Activated CD8-positive, alpha-beta memory T cell treated with anti-CD3 and anti-CD28 coated beads, Interleukin-2, amount 10 ng/mL, durations not matched to agents 7 days and 5 days (primary cell): Measurements from ENCODE around the gene ADRA1B. TPM values are rescaled to one million over a fixed set of nuclear protein-coding genes. Genes with fewer than 3 reads are reported as not detected.

Experiments
- ATAC-seq: fragments of 150-1000 bp; cut with Tn5 transposase; one replicate; pipeline ENCODE4 v1.10.0; 2021; ENCODE audit warnings: moderate library complexity
- CTCF ChIA-PET: fragments of 350-600 bp; sonication (Branson Sonifier 250); formaldehyde crosslinking; loops from one replicate; lab custom pipeline; 2021; ENCODE audit warnings: antibody characterized with exemption; lab: Charles Lee
- DNase-seq: peaks from one replicate; pipeline ENCODE4 v3.0.0-alpha.2; 2020
- H3K27ac Mint-ChIP-seq: one replicate; pipeline ENCODE4 v1.8.0; 2021; ENCODE audit warnings: mild to moderate bottlenecking, mixed read lengths
- H3K27me3 Mint-ChIP-seq: one replicate; pipeline ENCODE4 v1.8.0; 2021; ENCODE audit warnings: mixed read lengths
- H3K36me3 Mint-ChIP-seq: one replicate; pipeline ENCODE4 v1.8.0; 2021; ENCODE audit warnings: mild to moderate bottlenecking, mixed read lengths
- H3K4me1 Mint-ChIP-seq: one replicate; pipeline ENCODE4 v1.8.0; 2021; ENCODE audit warnings: mixed read lengths
- H3K4me3 Mint-ChIP-seq: one replicate; pipeline ENCODE4 v1.8.0; 2021; ENCODE audit warnings: mild to moderate bottlenecking, moderate library complexity, mixed read lengths
- H3K9me3 Mint-ChIP-seq: one replicate; pipeline ENCODE4 v1.8.0; 2022; ENCODE audit warnings: low read depth, mixed read lengths
- total RNA-seq, 2 experiments: library from RNA; stranded (reverse); gene quantifications; one replicate each; pipeline ENCODE4 v1.2.3, GENCODE V29; 2021

Gene ADRA1B
- total RNA-seq, result under 1 TPM in 1 of 2 experiments, not detected in 1; 0.49 TPM

- no peaks in the 10 kb centered on the region for H3K36me3 Mint-ChIP-seq
- ATAC-seq (peak; percentile 81), DNase-seq (no peak)
- no peaks in the 10 kb centered on the region for H3K9me3 Mint-ChIP-seq
- H3K27me3 Mint-ChIP-seq, result peaks cover 62% of the 10 kb centered on the region
- CTCF ChIA-PET, result no interaction called here
- H3K4me3 Mint-ChIP-seq, result no peak within 1 kb of the TSS
- no peaks in the 10 kb centered on the region for H3K4me1 Mint-ChIP-seq
- no peak within 1 kb of the TSS for H3K27ac Mint-ChIP-seq
Measured at GRCh38 chr5:159915904-159916840, at the start of gene ADRA1B. ADRA1B (plus strand) TSS chr5:159916482; CDS start chr5:159916906, 424 bp downstream.

GRCh38 chr5:159873680-159874079, 42.6 kb upstream of the ADRA1B start:
- Mint-ChIP-seq H3K9me3 (no peaks in the 10 kb centered on the region), H3K27ac (no peak overlapping the region), H3K4me1 (no peaks in the 10 kb centered on the region), H3K36me3 (no peaks in the 10 kb centered on the region), H3K4me3 (no peak overlapping the region), H3K27me3 (peaks cover 5% of the 10 kb centered on the region)
- ATAC-seq (no peak), DNase-seq (no peak)
- CTCF ChIA-PET, result no interaction called here

DNA sequence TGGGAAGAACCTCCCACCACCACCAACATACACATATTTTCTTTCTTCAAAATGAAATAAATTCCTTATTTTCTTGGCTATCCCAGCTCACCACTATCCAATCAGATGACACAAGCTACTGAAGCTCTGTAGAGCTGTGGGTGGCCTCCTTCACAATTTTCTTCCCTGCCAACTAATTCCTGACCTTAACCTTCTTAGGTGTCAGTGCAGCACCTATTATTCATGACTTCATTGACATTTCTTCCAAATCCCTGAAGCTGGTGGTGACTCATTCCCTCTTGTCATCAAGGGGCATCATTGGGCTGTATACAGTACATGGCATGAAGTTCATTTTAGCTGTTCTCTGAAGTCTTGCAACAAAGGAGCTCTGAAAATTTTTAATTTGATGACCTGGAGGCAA, 42.0 kb upstream of the ADRA1B start:
- Mint-ChIP-seq H3K27me3 (peaks cover 5% of the 10 kb centered on the region), H3K4me3 (no peak overlapping the region), H3K4me1 (no peaks in the 10 kb centered on the region), H3K27ac (no peak overlapping the region), H3K9me3 (no peaks in the 10 kb centered on the region), H3K36me3 (no peaks in the 10 kb centered on the region)
- DNase-seq (no peak), ATAC-seq (no peak)
- CTCF ChIA-PET, result no interaction called here

DNA sequence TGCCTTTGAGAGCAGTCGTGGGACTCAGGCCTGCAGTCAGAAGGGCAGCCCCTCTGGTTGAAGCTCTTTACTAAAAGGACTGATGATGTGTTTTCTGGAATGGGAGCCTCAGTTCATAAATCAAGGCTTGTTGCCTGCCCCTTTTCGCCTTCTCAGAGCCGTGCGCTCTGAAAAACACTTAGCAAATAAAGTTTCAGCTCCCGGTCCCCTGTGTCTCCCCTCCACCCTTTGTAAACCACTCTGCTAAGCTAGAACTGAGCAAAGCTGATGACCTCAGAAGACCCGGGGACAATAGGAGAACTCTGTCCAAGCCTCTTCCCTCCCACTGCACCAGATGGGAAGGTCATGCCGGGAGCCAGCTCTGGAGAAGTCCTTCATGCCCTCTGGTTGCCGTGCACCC, 39.3 kb upstream of the ADRA1B start:
- no peak for ATAC-seq
- CTCF ChIA-PET, result no interaction called here
- DNase-seq, result no peak
- Mint-ChIP-seq H3K9me3 (no peaks in the 10 kb centered on the region), H3K27me3 (peaks cover 2% of the 10 kb centered on the region), H3K36me3 (no peaks in the 10 kb centered on the region), H3K27ac (no peak overlapping the region), H3K4me1 (no peaks in the 10 kb centered on the region), H3K4me3 (no peak overlapping the region)

GRCh38 chr5:159877894-159878448, 38.3 kb upstream of the ADRA1B start:
- no peak for ATAC-seq
- Mint-ChIP-seq H3K9me3 (no peaks in the 10 kb centered on the region), H3K4me1 (no peaks in the 10 kb centered on the region), H3K27ac (no peak overlapping the region), H3K36me3 (no peaks in the 10 kb centered on the region), H3K27me3 (peaks cover 2% of the 10 kb centered on the region), H3K4me3 (no peak overlapping the region)
- CTCF ChIA-PET, result no interaction called here
- no peak for DNase-seq

DNA sequence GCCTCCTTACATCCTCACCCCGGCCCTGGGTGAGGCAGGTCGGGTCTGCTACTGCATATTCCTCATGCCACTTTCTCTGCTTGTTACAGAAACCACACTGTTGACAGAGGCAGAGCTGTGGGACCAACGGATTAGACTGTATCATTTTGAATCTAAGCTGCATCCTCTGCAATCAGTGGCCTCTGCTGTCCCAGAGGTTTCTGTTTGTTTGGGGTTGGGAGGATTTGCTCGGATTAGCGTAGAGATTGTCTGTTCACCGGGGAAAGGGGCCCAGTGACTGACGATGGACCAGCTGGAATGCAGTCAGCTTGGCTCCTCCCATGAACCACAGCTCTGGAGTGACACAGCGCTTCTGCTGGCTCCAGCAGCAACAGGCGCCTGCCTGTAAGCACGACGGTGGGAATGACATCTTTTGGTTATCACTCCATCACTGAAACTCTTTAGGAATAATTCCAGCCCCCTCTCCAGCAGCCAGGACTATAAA, 37.3 kb upstream of the ADRA1B start:
- DNase-seq, result no peak
- Mint-ChIP-seq H3K27ac (no peak overlapping the region), H3K4me1 (no peaks in the 10 kb centered on the region), H3K4me3 (no peak overlapping the region), H3K36me3 (no peaks in the 10 kb centered on the region), H3K9me3 (no peaks in the 10 kb centered on the region), H3K27me3 (peaks cover 5% of the 10 kb centered on the region)
- ATAC-seq, result no peak
- CTCF ChIA-PET, result no interaction called here

- Mint-ChIP-seq H3K9me3 (no peaks in the 10 kb centered on the region), H3K4me1 (no peaks in the 10 kb centered on the region), H3K4me3 (no peak overlapping the region), H3K27me3 (peaks cover 5% of the 10 kb centered on the region), H3K36me3 (no peaks in the 10 kb centered on the region), H3K27ac (no peak overlapping the region)
- ATAC-seq (no peak), DNase-seq (no peak)
- CTCF ChIA-PET, result no interaction called here
Measured at GRCh38 chr5:159880676-159881075, 35.6 kb upstream of the ADRA1B start.

GRCh38 chr5:159881967-159882366, 34.3 kb upstream of the ADRA1B start:
- no peak overlapping the region for H3K27ac Mint-ChIP-seq
- H3K4me3 Mint-ChIP-seq, result no peak overlapping the region
- ATAC-seq, result no peak
- no peaks in the 10 kb centered on the region for H3K9me3 Mint-ChIP-seq
- CTCF ChIA-PET, result no interaction called here
- no peak for DNase-seq
- H3K27me3 Mint-ChIP-seq, result peaks cover 5% of the 10 kb centered on the region
- H3K36me3 Mint-ChIP-seq, result no peaks in the 10 kb centered on the region
- H3K4me1 Mint-ChIP-seq, result no peaks in the 10 kb centered on the region

GRCh38 chr5:159883522-159883950, 32.7 kb upstream of the ADRA1B start:
- Mint-ChIP-seq H3K9me3 (no peaks in the 10 kb centered on the region), H3K36me3 (no peaks in the 10 kb centered on the region), H3K4me1 (no peaks in the 10 kb centered on the region), H3K4me3 (no peak overlapping the region), H3K27ac (no peak overlapping the region), H3K27me3 (peaks cover 5% of the 10 kb centered on the region)
- ATAC-seq (no peak), DNase-seq (no peak)
- CTCF ChIA-PET, result no interaction called here

GRCh38 chr5:159884917-159885620, 31.2 kb upstream of the ADRA1B start:
- Mint-ChIP-seq H3K4me3 (no peak overlapping the region), H3K9me3 (no peaks in the 10 kb centered on the region), H3K36me3 (no peaks in the 10 kb centered on the region), H3K27me3 (peaks cover 3% of the 10 kb centered on the region), H3K27ac (no peak overlapping the region), H3K4me1 (no peaks in the 10 kb centered on the region)
- ATAC-seq (no peak), DNase-seq (no peak)
- CTCF ChIA-PET, result no interaction called here

- Mint-ChIP-seq H3K9me3 (no peaks in the 10 kb centered on the region), H3K4me3 (no peak overlapping the region), H3K27ac (no peak overlapping the region), H3K4me1 (no peaks in the 10 kb centered on the region), H3K27me3 (peaks cover 3% of the 10 kb centered on the region), H3K36me3 (no peaks in the 10 kb centered on the region)
- DNase-seq, result no peak
- CTCF ChIA-PET, result no interaction called here
- ATAC-seq, result no peak
Measured at GRCh38 chr5:159886296-159886695, 30.0 kb upstream of the ADRA1B start.

DNA sequence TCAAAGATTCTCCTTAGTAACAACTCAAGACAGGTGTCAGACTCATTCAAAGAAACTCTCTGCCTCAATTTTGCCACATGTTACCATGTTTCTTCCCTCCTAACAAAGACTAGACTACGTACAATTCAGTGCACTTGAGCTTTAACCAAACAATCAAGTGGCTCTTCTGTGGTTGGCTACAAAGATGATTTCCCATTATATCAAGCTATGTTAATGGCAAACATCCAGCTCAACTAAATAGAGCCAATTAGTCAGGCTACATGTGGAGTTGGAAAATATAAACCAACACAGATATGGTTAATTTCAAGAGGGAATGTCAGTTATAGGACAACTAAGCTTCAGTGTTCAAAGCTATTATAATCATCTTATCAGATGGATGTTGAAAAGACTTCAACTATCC, 29.2 kb upstream of the ADRA1B start:
- CTCF ChIA-PET, result no interaction called here
- Mint-ChIP-seq H3K4me3 (no peak overlapping the region), H3K27ac (no peak overlapping the region), H3K9me3 (no peaks in the 10 kb centered on the region), H3K4me1 (no peaks in the 10 kb centered on the region), H3K36me3 (no peaks in the 10 kb centered on the region), H3K27me3 (peaks cover 3% of the 10 kb centered on the region)
- ATAC-seq (no peak), DNase-seq (no peak)

- ATAC-seq, result no peak
- no peaks in the 10 kb centered on the region for H3K36me3 Mint-ChIP-seq
- CTCF ChIA-PET, result no interaction called here
Measured at GRCh38 chr5:159888860-159889259, 27.4 kb upstream of the ADRA1B start.

More at GRCh38 chr5:159888860-159889259, 27.4 kb upstream of the ADRA1B start:
- no peaks in the 10 kb centered on the region for H3K9me3 Mint-ChIP-seq
- no peak overlapping the region for H3K4me3 Mint-ChIP-seq
- no peaks in the 10 kb centered on the region for H3K27me3 Mint-ChIP-seq
- H3K4me1 Mint-ChIP-seq, result no peaks in the 10 kb centered on the region
- H3K27ac Mint-ChIP-seq, result no peak overlapping the region
- no peak for DNase-seq
